ENCODE results near the gene MAPKAP1.

MAPKAP1 gene

DNA sequence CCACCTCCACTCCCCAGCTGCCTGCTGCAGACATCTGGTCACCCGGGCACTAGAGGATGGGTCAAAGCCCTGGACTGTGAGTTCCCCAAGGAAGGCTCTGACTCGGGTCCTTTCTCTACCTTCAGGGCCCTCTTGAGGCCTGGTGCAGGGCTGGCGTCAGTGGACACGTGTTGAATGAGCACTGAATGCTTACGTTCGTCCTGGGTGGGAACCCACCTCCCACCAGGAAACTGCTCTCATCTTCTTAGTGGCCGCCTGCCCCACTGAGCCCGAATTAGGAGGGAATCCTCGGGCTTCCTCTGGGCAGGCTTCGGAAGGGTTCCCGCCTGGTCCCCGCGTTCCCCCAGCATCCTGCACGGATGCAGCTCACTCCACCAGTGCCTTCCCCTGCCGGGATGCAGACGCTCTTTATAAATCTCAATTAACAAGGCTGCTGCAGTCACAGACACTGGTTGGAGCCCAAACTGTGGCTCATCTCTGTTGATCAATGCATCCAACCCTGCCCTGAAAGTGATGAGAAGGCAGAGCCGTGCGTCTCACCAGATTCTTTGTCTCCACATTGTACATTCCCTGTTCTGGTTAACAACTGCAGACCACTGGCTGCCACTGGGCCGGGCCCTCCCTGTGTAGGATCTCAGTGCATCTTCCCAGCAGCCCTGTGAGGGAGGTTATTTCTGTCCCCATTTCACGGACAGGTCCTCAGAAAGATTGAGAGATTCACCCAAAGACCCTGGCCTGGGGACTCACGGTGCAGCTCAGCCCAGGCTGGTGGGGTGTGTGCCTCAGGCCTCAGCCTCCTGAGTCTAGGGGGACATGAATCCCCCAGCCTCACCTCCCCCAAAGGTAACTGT is 276.6 kb downstream of the MAPKAP1 start:
- no peak for DNase-seq (ENCODE audit: low read depth)

GRCh38 chr9:125429476-125430160 is 277.4 kb downstream of the MAPKAP1 start:
- DNase-seq (ENCODE audit: low read depth): no peak

DNA sequence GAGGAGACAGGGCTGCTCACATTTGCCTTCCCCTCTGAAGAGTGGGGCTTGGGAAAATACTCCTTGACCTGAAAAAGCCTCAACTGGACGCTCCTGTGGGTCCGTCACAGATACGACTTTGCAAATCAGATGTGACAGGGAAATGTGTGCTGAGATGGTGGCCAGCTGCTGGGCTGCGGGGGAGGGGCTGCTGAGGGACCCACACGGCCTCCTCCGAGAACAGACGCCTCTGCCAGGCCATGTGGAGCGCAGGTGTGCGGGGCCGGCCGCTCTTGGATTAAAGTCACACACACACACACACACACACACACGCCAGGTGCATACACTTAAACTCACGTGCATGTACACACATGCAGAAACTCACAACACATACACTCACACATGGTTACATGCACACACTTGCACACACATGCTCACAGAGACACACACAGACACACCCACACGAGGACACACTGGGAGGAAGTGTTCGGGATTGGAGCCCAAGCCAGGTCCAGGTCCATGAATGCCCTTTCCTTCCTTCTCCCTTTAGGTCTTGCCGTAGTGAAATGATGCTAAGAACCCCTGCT is 278.0 kb downstream of the MAPKAP1 start:
- no peak for DNase-seq (ENCODE audit: low read depth)

GRCh38 chr9:125428060-125428901 is 278.7 kb downstream of the MAPKAP1 start:
- DNase-seq (ENCODE audit: low read depth): no peak

DNA sequence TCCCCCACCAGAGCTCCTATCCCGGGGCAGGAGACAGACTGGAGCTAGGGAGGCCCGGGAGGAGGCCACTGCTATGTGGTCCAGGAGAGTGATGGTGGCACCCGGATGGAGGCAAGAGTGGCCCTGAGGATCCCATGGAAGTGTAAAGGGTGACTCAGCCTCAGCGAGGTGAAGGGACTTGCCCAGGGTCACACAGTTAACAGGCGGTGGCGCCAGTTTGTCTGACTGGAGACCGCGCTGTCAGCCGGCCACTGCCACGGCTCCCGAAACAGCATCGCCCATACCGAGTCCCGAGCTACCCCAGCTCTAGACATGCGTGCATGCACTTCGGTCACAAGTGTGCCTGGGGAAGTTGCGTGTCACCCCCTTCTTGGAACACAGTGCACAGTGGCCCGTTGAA is 279.5 kb downstream of the MAPKAP1 start:
- no peak for DNase-seq (ENCODE audit: low read depth)

GRCh38 chr9:125426926-125427325 is 280.1 kb downstream of the MAPKAP1 start:
- DNase-seq (ENCODE audit: low read depth): no peak

DNA sequence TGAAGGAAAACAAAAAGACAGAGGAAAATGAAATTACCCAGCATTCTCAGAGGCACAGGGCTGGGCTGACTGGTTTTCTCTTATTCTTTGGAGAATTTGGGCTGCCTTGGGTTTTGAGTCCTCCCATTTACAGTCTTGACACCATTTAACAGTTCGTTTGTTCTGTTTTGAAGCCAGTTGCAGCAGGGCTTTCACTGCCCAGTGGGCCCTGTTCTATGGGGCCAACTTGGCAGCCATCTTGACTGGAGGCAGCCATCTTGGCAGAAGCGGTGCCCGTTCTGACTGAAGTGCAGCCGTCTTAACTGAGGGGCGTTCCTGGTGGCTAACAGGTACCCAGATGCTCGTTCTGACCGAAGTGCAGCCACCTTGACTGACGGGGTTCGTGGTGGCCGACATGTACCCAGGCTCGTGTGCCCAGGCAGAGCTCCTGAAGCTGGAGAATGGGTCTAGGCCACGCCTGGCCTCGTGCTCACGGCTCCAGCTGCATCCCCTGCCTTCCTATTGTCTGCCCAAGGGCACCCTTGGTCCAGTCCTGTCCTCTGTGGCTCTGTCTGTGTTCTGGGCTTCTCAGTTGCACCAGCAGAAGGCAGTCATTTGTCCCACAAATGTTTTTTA is 281.0 kb downstream of the MAPKAP1 start:
- no peak for DNase-seq (ENCODE audit: low read depth)

GRCh38 chr9:125425170-125425897 is 281.7 kb downstream of the MAPKAP1 start:
- no peak for DNase-seq (ENCODE audit: low read depth)

- DNase-seq (ENCODE audit: low read depth): no peak
These were observed 283.0 kb downstream of the MAPKAP1 start for GRCh38 chr9:125423964-125424363.

GRCh38 chr9:125422853-125423252 is 284.2 kb downstream of the MAPKAP1 start:
- DNase-seq (ENCODE audit: low read depth): no peak

GRCh38 chr9:125421591-125422181 is 285.3 kb downstream of the MAPKAP1 start:
- no peak for DNase-seq (ENCODE audit: low read depth)

GRCh38 chr9:125421166-125421565 is 285.8 kb downstream of the MAPKAP1 start:
- no peak for DNase-seq (ENCODE audit: low read depth)

GRCh38 chr9:125418404-125418803 is 288.6 kb downstream of the MAPKAP1 start:
- no peak for DNase-seq (ENCODE audit: low read depth)

DNA sequence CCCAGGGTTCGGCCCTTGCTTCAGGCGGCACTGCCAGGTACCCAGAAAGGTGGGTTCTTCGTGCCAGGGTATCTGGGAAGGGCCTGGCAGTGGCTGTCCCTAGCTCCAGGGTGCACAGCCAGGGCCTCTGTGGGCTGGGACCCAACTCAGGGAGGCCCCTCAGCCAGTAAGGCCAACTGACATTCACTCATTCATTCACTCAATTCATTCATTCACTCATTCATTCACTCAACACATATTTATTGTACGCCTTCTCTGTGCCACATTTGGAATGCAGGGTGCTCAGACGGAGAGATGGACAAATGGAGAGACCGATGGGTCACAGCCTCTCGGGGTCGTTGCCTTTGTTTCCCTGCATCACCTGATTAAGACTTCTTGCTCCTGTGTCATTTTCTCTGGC is 290.5 kb downstream of the MAPKAP1 start:
- no peak for DNase-seq (ENCODE audit: low read depth)

GRCh38 chr9:125415583-125416460 is 291.2 kb downstream of the MAPKAP1 start:
- DNase-seq (ENCODE audit: low read depth): no peak

GRCh38 chr9:125413579-125413978 is 293.4 kb downstream of the MAPKAP1 start:
- DNase-seq (ENCODE audit: low read depth): no peak

GRCh38 chr9:125412166-125412565 is 294.8 kb downstream of the MAPKAP1 start:
- DNase-seq (ENCODE audit: low read depth): no peak

DNA sequence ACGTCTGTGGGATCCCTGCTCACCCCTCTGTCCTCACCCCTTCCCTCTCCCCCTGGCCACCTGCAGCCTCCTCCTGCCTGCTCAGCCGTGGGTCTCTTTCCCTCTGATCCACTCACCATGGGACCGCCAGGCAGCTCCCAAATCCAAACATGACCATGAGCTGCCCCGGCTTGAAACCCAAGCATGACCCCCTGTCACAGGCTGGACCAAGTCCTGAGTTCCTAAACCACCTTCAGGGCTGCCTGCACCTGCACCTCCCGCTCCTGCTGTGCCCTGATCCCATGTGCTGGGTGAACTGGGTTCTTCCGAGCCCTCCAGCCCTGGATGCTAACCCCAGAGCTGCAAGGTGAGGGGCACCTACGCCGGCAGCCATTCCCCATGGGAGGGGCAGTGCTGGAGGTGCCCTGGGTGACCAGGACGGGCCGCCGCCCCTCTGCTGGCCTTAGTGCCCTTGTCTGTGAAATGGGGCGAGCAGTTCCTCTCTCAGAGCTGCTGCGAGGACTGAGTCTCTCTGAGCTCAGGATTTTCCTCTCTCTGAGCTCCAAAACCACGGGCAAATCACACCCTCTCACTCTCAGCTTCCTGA is 295.7 kb downstream of the MAPKAP1 start:
- DNase-seq (ENCODE audit: low read depth): no peak

DNA sequence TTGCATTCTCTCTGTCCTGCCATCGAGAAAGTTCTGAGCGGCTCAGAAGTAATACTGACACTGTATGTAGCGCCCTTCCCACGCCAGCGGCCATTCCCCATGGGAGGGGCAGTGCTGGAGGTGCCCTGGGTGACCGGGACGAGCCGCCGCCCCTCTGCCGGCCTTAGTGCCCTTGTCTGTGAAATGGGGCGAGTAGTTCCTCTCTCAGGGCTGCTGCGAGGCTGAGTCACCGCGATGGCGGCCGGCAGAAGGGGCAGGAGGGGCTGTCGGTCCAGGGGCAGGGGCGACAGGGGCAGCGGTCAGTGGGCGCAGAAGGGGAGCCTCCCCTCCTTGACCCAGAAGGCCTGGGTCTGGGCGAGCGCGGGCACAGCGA is 296.5 kb downstream of the MAPKAP1 start:
- no peak for DNase-seq (ENCODE audit: low read depth)
